ENCODE results near the gene RHOT2. TPM values are rescaled to one million over a fixed set of nuclear protein-coding genes. Genes with fewer than 3 reads are reported as not detected.

The RHOT2 gene
- total RNA-seq, 1 donor from 2014 or later, result 68.0 TPM

DNA sequence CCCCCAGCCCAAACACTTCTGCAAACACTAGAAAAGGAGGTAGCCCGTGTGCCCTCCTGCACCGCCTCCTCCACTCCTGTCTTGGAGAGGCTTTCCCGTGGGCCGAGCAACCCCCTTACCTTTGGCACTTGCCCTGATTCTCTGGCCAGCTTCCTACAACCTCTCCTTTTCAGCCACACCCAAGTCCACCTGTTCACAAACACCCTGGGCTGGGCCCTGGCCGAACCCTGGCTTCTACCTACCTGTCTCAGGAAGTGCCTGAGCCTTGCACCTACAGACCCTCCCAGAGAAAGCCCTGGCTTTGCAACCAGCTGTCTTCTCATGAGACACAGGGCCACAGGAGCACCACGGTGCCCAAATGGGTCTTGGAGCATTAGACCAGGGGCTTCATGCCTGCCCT, 51.0 kb downstream of the RHOT2 start:
- no peaks in the 10 kb centered on the region for H3K27me3 ChIP-seq (ENCODE audit: control insufficient read depth, insufficient read depth, low read length)
- TF ChIP-seq, protein P1, sequence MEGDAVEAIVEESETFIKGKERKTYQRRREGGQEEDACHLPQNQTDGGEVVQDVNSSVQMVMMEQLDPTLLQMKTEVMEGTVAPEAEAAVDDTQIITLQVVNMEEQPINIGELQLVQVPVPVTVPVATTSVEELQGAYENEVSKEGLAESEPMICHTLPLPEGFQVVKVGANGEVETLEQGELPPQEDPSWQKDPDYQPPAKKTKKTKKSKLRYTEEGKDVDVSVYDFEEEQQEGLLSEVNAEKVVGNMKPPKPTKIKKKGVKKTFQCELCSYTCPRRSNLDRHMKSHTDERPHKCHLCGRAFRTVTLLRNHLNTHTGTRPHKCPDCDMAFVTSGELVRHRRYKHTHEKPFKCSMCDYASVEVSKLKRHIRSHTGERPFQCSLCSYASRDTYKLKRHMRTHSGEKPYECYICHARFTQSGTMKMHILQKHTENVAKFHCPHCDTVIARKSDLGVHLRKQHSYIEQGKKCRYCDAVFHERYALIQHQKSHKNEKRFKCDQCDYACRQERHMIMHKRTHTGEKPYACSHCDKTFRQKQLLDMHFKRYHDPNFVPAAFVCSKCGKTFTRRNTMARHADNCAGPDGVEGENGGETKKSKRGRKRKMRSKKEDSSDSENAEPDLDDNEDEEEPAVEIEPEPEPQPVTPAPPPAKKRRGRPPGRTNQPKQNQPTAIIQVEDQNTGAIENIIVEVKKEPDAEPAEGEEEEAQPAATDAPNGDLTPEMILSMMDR (IDR thresholded peaks at IDR 0.05; ENCODE audit: insufficient read depth, low read length, poor library complexity, severe bottlenecking), result no peak
- no peaks in the 10 kb centered on the region for H3K36me3 ChIP-seq (ENCODE audit: control insufficient read depth, insufficient read depth, low read length)
- no peak for DNase-seq (ENCODE audit: low read depth)
- H3K4me3 ChIP-seq (ENCODE audit: low read depth, low read length), result no peak overlapping the region

DNA sequence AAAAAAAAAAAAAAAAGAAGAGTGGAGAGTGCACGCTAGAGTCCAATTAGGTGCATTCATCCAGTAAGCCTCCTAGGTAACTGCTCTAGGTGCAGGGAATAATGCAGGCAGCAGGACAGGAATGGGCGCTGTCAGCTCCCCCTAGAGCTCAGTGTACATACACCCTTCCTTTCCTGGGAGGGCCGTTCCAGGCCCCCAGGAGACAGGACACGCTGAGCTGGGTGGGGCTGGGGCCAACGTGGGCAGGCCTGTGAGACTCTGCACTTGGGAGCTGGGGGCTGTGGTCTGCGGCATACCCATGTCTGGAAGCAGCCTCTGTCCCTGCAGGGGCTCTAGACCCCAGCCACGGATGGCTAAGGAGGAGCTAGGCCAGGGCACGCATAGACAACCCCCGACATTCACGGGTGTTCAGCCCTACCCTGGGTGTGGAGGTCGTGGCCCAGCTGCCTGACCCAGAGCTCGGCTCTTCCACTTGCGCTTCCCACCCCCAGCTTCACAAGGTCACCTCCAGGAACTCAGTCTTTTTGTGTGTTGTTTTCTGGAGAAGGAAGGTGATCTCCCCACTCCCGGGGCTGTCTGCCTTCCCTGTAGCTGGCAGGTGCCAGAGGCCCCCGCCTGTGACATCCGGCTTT, 52.0 kb downstream of the RHOT2 start:
- DNase-seq (ENCODE audit: low read depth), result no peak
- TF ChIP-seq, protein P1 (IDR thresholded peaks at IDR 0.05; ENCODE audit: insufficient read depth, low read length, poor library complexity, severe bottlenecking), result peak; percentile 53
- H3K4me3 ChIP-seq (ENCODE audit: low read depth, low read length), result peak overlapping the region; percentile 80
- no peaks in the 10 kb centered on the region for H3K27me3 ChIP-seq (ENCODE audit: control insufficient read depth, insufficient read depth, low read length)
- H3K36me3 ChIP-seq (ENCODE audit: control insufficient read depth, insufficient read depth, low read length), result no peaks in the 10 kb centered on the region

DNA sequence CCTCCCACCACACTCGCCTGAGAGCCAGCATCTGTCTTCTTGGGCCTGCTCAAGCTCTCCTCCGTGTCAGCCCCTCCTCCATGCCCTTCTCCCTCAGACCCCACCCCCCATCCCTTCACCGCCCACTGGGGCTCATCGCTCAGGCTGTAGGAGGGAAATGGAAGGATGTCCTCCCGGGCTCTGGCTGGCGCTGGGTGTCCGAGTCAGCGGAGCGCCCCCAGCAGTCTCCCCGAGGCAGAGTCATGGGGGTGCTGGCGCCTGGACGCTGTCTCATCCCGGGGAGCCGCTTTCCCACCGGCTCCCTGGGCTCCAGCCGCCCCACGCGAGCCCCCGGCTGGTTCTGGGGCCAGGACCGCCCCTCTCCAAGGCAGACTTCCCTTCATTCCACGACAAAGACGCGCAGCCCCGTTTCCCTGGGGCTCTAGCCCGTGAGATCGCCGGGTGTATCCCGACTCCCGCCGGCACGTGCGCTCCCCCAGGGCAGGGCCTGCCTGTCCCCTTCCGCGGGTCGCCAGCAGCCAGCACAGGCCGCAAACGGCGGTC, 52.6 kb downstream of the RHOT2 start:
- DNase-seq (ENCODE audit: low read depth), result no peak
- TF ChIP-seq, protein P1 (IDR thresholded peaks at IDR 0.05; ENCODE audit: insufficient read depth, low read length, poor library complexity, severe bottlenecking), result no peak
- Histone ChIP-seq H3K4me3 (ENCODE audit: low read depth, low read length) (peak overlapping the region; percentile 80), H3K27me3 (ENCODE audit: control insufficient read depth, insufficient read depth, low read length) (no peaks in the 10 kb centered on the region), H3K36me3 (ENCODE audit: control insufficient read depth, insufficient read depth, low read length) (no peaks in the 10 kb centered on the region)

DNA sequence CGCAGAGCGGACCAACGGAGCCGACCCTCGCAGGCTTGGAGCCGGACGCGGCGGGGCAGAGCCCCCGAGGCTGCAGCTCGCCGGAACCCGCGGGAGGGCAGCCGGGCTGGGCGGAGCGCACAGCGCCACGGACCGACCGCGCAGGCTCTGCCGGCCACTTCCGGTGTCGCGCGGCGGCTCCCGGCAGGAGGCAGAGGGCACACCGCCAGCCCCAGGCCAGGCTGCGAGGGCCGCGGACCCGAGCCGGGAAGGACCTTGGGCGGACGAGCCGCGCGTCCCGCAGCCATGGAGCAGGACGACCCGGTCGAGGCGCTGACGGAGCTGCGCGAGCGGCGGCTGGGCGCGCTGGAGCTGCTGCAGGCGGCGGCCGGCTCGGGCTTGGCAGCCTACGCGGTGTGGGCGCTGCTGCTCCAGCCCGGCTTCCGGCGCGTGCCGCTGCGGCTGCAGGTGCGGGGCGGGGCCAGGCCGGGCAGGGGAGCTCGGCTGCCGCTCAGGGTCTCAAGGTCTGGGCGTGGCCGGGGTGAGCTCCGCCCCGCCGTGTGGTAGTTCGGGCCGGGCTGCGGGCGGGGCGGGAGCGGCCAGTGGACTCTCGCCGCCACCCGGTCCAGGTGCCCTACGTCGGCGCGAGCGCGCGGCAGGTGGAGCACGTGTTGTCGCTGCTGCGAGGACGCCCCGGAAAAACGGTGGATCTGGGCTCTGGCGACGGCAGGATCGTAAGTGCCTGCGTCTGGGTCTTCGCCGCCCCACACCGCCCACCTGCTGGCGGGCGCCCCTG, 53.2 kb downstream of the RHOT2 start, which contains the start of gene ANTKMT:
Gene ANTKMT (plus strand): TSS at position 157 of the 775 bp plus-strand sequence. CDS start 129 bp downstream, at position 286.
- Histone ChIP-seq H3K27me3 (ENCODE audit: control insufficient read depth, insufficient read depth, low read length) (no peaks in the 10 kb centered on the region), H3K36me3 (ENCODE audit: control insufficient read depth, insufficient read depth, low read length) (no peaks in the 10 kb centered on the region), H3K4me3 (ENCODE audit: low read depth, low read length) (peak within 1 kb of the TSS; percentile 80)
- TF ChIP-seq, protein P1 (IDR thresholded peaks at IDR 0.05; ENCODE audit: insufficient read depth, low read length, poor library complexity, severe bottlenecking), result no peak
- no peak for DNase-seq (ENCODE audit: low read depth)

DNA sequence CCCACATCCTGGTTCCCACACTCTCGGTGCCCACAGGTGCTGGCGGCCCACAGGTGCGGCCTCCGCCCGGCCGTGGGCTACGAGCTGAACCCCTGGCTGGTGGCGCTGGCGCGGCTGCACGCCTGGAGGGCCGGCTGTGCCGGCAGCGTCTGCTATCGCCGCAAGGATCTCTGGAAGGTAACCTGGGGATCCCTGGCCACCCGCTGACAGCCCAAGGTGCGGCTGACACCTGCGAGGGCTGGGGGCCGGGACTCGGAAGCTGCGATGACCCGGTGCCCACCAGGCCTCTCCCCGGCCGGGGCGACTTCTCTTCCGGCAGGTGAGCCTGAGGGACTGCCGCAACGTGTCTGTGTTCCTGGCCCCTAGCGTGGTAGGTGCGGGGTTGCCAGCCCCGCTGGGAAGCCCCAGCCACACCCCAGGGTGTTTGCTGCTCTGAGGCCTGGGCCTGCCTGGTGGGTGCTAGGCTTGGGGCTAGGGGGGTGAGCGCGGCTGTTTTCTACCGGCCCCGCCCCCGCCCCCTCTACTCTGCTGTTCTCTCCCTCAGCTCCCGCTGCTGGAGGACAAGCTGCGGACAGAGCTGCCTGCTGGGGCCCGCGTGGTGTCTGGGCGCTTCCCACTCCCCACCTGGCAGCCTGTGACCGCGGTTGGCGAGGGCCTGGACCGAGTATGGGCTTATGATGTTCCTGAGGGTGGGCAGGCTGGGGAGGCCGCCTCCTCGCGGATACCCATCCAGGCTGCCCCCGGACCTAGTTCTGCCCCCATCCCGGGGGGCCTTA, 54.0 kb downstream of the RHOT2 start:
- Histone ChIP-seq H3K4me3 (ENCODE audit: low read depth, low read length) (peak overlapping the region; percentile 80), H3K36me3 (ENCODE audit: control insufficient read depth, insufficient read depth, low read length) (no peaks in the 10 kb centered on the region), H3K27me3 (ENCODE audit: control insufficient read depth, insufficient read depth, low read length) (no peaks in the 10 kb centered on the region)
- DNase-seq (ENCODE audit: low read depth), result no peak
- TF ChIP-seq, protein P1 (IDR thresholded peaks at IDR 0.05; ENCODE audit: insufficient read depth, low read length, poor library complexity, severe bottlenecking), result no peak

Measured in kidney epithelial cell (primary cell).